Rectal smooth muscle tissue (tissue), 1 donor: Measurements from ENCODE around the gene LRRC2.
"Not testable (repeated sequence)": the region's sequence is repeated elsewhere in the genome, so short reads cannot be mapped to it uniquely, and the experiment has no call there.

Experiments
- H3K27ac ChIP-seq: one replicate; pipeline ENCODE4 v1.7.0; 2013; ENCODE audit warnings: low read depth, low read length, inconsistent platforms
- H3K27me3 ChIP-seq: one replicate; pipeline ENCODE4 v1.7.0; 2013; ENCODE audit warnings: low read length; ENCODE audit not compliant: control insufficient read depth, insufficient read depth
- H3K36me3 ChIP-seq: one replicate; pipeline ENCODE4 v1.7.0; 2013; ENCODE audit warnings: low read length; ENCODE audit not compliant: control insufficient read depth, insufficient read depth
- H3K4me1 ChIP-seq: one replicate; pipeline ENCODE4 v1.7.0; 2013; ENCODE audit warnings: low read length; ENCODE audit not compliant: control insufficient read depth, insufficient read depth
- H3K4me3 ChIP-seq: one replicate; pipeline ENCODE4 v1.7.0; 2013; ENCODE audit warnings: low read length
- H3K9ac ChIP-seq: one replicate; pipeline ENCODE4 v1.7.0; 2013; ENCODE audit warnings: low read length

LRRC2 gene

GRCh38 chr3:46595819-46596314, 29.8 kb upstream of the LRRC2 start:
- H3K9ac ChIP-seq, result no peak overlapping the region
- H3K27ac ChIP-seq, result no peak overlapping the region
- H3K4me1 ChIP-seq, result no peaks in the 10 kb centered on the region
- no peak overlapping the region for H3K4me3 ChIP-seq
- H3K27me3 ChIP-seq, result no peaks in the 10 kb centered on the region
- no peaks in the 10 kb centered on the region for H3K36me3 ChIP-seq

- H3K27me3 ChIP-seq, result no peaks in the 10 kb centered on the region
- no peak overlapping the region for H3K27ac ChIP-seq
- H3K4me3 ChIP-seq, result no peak overlapping the region
- H3K4me1 ChIP-seq, result no peaks in the 10 kb centered on the region
- no peaks in the 10 kb centered on the region for H3K36me3 ChIP-seq
- no peak overlapping the region for H3K9ac ChIP-seq
Measured at GRCh38 chr3:46594723-46595122, 28.6 kb upstream of the LRRC2 start.

GRCh38 chr3:46593979-46594378, 27.9 kb upstream of the LRRC2 start:
- Histone ChIP-seq H3K36me3 (no peaks in the 10 kb centered on the region), H3K4me1 (no peaks in the 10 kb centered on the region), H3K4me3 (no peak overlapping the region), H3K27me3 (no peaks in the 10 kb centered on the region), H3K27ac (no peak overlapping the region), H3K9ac (no peak overlapping the region)

GRCh38 chr3:46593274-46593862, 27.3 kb upstream of the LRRC2 start:
- no peak overlapping the region for H3K27ac ChIP-seq
- no peaks in the 10 kb centered on the region for H3K36me3 ChIP-seq
- no peak overlapping the region for H3K4me3 ChIP-seq
- H3K9ac ChIP-seq, result no peak overlapping the region
- no peaks in the 10 kb centered on the region for H3K4me1 ChIP-seq
- H3K27me3 ChIP-seq, result no peaks in the 10 kb centered on the region

GRCh38 chr3:46587268-46587667, 21.2 kb upstream of the LRRC2 start:
- not testable (repeated sequence) for H3K4me3 ChIP-seq, H3K4me1 ChIP-seq, H3K9ac ChIP-seq, H3K27me3 ChIP-seq, H3K36me3 ChIP-seq, H3K27ac ChIP-seq

GRCh38 chr3:46586738-46587246, 20.7 kb upstream of the LRRC2 start:
- no peak overlapping the region for H3K27ac ChIP-seq
- H3K4me3 ChIP-seq, result no peak overlapping the region
- no peaks in the 10 kb centered on the region for H3K36me3 ChIP-seq
- H3K27me3 ChIP-seq, result no peaks in the 10 kb centered on the region
- H3K4me1 ChIP-seq, result no peaks in the 10 kb centered on the region
- no peak overlapping the region for H3K9ac ChIP-seq

GRCh38 chr3:46585799-46586693, 19.9 kb upstream of the LRRC2 start:
- H3K27ac ChIP-seq, result no peak overlapping the region
- no peak overlapping the region for H3K9ac ChIP-seq
- H3K4me3 ChIP-seq, result no peak overlapping the region
- no peaks in the 10 kb centered on the region for H3K4me1 ChIP-seq
- no peaks in the 10 kb centered on the region for H3K27me3 ChIP-seq
- H3K36me3 ChIP-seq, result no peaks in the 10 kb centered on the region

- no peaks in the 10 kb centered on the region for H3K4me1 ChIP-seq
- H3K27me3 ChIP-seq, result no peaks in the 10 kb centered on the region
- H3K27ac ChIP-seq, result no peak overlapping the region
- no peak overlapping the region for H3K9ac ChIP-seq
- H3K36me3 ChIP-seq, result no peaks in the 10 kb centered on the region
- no peak overlapping the region for H3K4me3 ChIP-seq
Measured at GRCh38 chr3:46584598-46585467, 18.7 kb upstream of the LRRC2 start.

- no peaks in the 10 kb centered on the region for H3K4me1 ChIP-seq
- H3K4me3 ChIP-seq, result no peak overlapping the region
- no peaks in the 10 kb centered on the region for H3K27me3 ChIP-seq
- H3K36me3 ChIP-seq, result no peaks in the 10 kb centered on the region
- no peak overlapping the region for H3K9ac ChIP-seq
- no peak overlapping the region for H3K27ac ChIP-seq
Measured at GRCh38 chr3:46580675-46581074, 14.6 kb upstream of the LRRC2 start.

GRCh38 chr3:46579756-46580286, 13.7 kb upstream of the LRRC2 start:
- H3K27ac ChIP-seq, result no peak overlapping the region
- H3K36me3 ChIP-seq, result no peaks in the 10 kb centered on the region
- H3K4me3 ChIP-seq, result no peak overlapping the region
- no peak overlapping the region for H3K9ac ChIP-seq
- H3K27me3 ChIP-seq, result no peaks in the 10 kb centered on the region
- H3K4me1 ChIP-seq, result no peaks in the 10 kb centered on the region

GRCh38 chr3:46578973-46579755, 13.1 kb upstream of the LRRC2 start:
- H3K9ac ChIP-seq, result no peak overlapping the region
- H3K36me3 ChIP-seq, result no peaks in the 10 kb centered on the region

More at GRCh38 chr3:46578973-46579755, 13.1 kb upstream of the LRRC2 start:
- Histone ChIP-seq H3K4me3 (no peak overlapping the region), H3K4me1 (no peaks in the 10 kb centered on the region), H3K27me3 (no peaks in the 10 kb centered on the region), H3K27ac (no peak overlapping the region)
